A549 (cell line): ENCODE measurements around the gene DAB2IP.

Experiments
- EP300 ChIP-seq, 2 experiments: fragments of >200 bp; sonication (Bioruptor Twin); formaldehyde crosslinking; IDR thresholded peaks; 2 replicates in 1 of 2; 3 replicates in 1 of 2; pipeline ENCODE4 v1.6.1; 2016 to 2017
- HDAC2 ChIP-seq: fragments of 200-600 bp; sonication (generic); IDR thresholded peaks from 2 replicates; pipeline ENCODE4 v1.6.1; 2016
- MAFK ChIP-seq: fragments of 450-650 bp; IDR thresholded peaks from 2 replicates; pipeline ENCODE4 v1.6.1; 2014; ENCODE audit not compliant: partially characterized antibody
- NR3C1 ChIP-seq: fragments of >200 bp; sonication (Bioruptor Twin); formaldehyde crosslinking; IDR thresholded peaks from 3 replicates; pipeline ENCODE4 v1.6.1; 2017
- POLR2A ChIP-seq: IDR thresholded peaks from 2 replicates; pipeline ENCODE4 v1.6.1; 2012; ENCODE audit warnings: mild to moderate bottlenecking, low read length
- RCOR1 ChIP-seq: fragments of 150-350 bp; IDR thresholded peaks from 2 replicates; pipeline ENCODE4 v1.6.1; 2014; ENCODE audit warnings: antibody characterized with exemption, low read length, low read depth
- SMC3 ChIP-seq: fragments of >200 bp; sonication (Bioruptor Twin); formaldehyde crosslinking; IDR thresholded peaks from 3 replicates; pipeline ENCODE4 v1.6.1; 2018; ENCODE audit warnings: inconsistent platforms
- TF ChIP-seq, protein P1 (sequence below): fragments of >200 bp; sonication (Bioruptor Twin); formaldehyde crosslinking; IDR thresholded peaks from 3 replicates; pipeline ENCODE4 v1.5.1; 2016
- TF ChIP-seq, protein P2 (sequence below): IDR thresholded peaks from 2 replicates; pipeline ENCODE4 v1.6.1; 2012; ENCODE audit warnings: low read depth, borderline replicate concordance
- TF ChIP-seq, protein P3 (sequence below): fragments of 200-600 bp; sonication (generic); IDR thresholded peaks from 2 replicates; pipeline ENCODE4 v1.6.1; 2016; ENCODE audit warnings: antibody characterized with exemption, mild to moderate bottlenecking, moderate library complexity
- TF ChIP-seq, protein P4 (sequence below): fragments of 450-650 bp; IDR thresholded peaks from 2 replicates; pipeline ENCODE4 v1.6.1; 2014; ENCODE audit warnings: antibody characterized with exemption

DNA sequence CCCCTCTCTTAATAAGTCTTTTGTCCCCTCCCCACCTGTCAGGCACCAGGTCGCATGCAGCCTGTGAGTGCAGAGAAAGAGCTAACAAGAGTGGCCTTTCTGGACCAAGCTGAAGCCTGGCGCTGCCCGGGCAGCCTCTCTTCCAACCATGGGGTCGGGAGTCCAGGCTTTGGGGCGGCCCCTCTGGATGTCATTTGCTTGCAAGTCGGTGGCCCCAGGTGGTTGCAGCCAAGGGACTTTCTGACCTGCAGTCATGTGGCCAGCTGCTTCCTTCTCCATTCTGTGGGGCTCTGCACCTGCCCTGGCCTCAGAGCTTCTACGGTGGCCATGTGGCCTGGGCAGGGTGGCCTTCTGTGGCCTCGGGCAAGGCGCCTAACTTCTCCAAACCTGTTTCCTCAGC lies 159.7 kb downstream of the DAB2IP start:
- TF ChIP-seq, protein P1, sequence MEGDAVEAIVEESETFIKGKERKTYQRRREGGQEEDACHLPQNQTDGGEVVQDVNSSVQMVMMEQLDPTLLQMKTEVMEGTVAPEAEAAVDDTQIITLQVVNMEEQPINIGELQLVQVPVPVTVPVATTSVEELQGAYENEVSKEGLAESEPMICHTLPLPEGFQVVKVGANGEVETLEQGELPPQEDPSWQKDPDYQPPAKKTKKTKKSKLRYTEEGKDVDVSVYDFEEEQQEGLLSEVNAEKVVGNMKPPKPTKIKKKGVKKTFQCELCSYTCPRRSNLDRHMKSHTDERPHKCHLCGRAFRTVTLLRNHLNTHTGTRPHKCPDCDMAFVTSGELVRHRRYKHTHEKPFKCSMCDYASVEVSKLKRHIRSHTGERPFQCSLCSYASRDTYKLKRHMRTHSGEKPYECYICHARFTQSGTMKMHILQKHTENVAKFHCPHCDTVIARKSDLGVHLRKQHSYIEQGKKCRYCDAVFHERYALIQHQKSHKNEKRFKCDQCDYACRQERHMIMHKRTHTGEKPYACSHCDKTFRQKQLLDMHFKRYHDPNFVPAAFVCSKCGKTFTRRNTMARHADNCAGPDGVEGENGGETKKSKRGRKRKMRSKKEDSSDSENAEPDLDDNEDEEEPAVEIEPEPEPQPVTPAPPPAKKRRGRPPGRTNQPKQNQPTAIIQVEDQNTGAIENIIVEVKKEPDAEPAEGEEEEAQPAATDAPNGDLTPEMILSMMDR, result no peak
- TF ChIP-seq POLR2A (no peak), HDAC2 (no peak), MAFK (no peak), RCOR1 (no peak), SMC3 (no peak), NR3C1 (no peak), EP300 (IDR thresholded peaks at IDR 0.05) (no peak)
- TF ChIP-seq, protein P2, sequence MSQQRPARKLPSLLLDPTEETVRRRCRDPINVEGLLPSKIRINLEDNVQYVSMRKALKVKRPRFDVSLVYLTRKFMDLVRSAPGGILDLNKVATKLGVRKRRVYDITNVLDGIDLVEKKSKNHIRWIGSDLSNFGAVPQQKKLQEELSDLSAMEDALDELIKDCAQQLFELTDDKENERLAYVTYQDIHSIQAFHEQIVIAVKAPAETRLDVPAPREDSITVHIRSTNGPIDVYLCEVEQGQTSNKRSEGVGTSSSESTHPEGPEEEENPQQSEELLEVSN, result no peak
- TF ChIP-seq, protein P3, sequence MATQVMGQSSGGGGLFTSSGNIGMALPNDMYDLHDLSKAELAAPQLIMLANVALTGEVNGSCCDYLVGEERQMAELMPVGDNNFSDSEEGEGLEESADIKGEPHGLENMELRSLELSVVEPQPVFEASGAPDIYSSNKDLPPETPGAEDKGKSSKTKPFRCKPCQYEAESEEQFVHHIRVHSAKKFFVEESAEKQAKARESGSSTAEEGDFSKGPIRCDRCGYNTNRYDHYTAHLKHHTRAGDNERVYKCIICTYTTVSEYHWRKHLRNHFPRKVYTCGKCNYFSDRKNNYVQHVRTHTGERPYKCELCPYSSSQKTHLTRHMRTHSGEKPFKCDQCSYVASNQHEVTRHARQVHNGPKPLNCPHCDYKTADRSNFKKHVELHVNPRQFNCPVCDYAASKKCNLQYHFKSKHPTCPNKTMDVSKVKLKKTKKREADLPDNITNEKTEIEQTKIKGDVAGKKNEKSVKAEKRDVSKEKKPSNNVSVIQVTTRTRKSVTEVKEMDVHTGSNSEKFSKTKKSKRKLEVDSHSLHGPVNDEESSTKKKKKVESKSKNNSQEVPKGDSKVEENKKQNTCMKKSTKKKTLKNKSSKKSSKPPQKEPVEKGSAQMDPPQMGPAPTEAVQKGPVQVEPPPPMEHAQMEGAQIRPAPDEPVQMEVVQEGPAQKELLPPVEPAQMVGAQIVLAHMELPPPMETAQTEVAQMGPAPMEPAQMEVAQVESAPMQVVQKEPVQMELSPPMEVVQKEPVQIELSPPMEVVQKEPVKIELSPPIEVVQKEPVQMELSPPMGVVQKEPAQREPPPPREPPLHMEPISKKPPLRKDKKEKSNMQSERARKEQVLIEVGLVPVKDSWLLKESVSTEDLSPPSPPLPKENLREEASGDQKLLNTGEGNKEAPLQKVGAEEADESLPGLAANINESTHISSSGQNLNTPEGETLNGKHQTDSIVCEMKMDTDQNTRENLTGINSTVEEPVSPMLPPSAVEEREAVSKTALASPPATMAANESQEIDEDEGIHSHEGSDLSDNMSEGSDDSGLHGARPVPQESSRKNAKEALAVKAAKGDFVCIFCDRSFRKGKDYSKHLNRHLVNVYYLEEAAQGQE, result no peak
- TF ChIP-seq, protein P4, sequence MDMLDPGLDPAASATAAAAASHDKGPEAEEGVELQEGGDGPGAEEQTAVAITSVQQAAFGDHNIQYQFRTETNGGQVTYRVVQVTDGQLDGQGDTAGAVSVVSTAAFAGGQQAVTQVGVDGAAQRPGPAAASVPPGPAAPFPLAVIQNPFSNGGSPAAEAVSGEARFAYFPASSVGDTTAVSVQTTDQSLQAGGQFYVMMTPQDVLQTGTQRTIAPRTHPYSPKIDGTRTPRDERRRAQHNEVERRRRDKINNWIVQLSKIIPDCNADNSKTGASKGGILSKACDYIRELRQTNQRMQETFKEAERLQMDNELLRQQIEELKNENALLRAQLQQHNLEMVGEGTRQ, result no peak
